HepG2 (cell line): Measurements from ENCODE around the gene PAQR6. TPM values are rescaled to one million over a fixed set of nuclear protein-coding genes. Genes with fewer than 3 reads are reported as not detected.

ENCODE experiments used
- ATAC-seq: fragments of 200-7000 bp; cut with Tn5 transposase; 3 replicates; pipeline ENCODE4 v1.9.1; 2020; ENCODE audit warnings: mild to moderate bottlenecking, moderate library complexity
- BruUV-seq: library from RNA; stranded (reverse); fragments of 400-500 nt; replicated peaks from 2 replicates; lab custom pipeline; 2021; lab: Mats Ljungman, UMichigan
- CTCF ChIA-PET: fragments of 300-600 bp; formaldehyde crosslinking; extraction: SDS; loops from one replicate; lab custom pipeline; 2021; ENCODE audit warnings: low total read pairs, inconsistent platforms, low intra/inter-chr PET ratio; lab: Yijun Ruan, JAX
- POLR2A ChIA-PET: fragments of 350-600 bp; sonication (Branson Sonifier 250); formaldehyde crosslinking; loops from one replicate; lab custom pipeline; 2020; ENCODE audit warnings: antibody characterized with exemption, inconsistent platforms; lab: Yijun Ruan, JAX
- DNase-seq: peaks from one replicate; pipeline ENCODE4 v3.0.0-alpha.2; 2015; ENCODE audit warnings: low spot score
- FAIRE-seq: peaks from 3 replicates; lab custom pipeline; 2011; peaks lifted over from hg19 to GRCh38; lab: Jason Lieb, UNC
- H2AFZ ChIP-seq: one replicate; pipeline ENCODE4 v1.6.1; 2011; ENCODE audit warnings: low read length, inconsistent platforms
- H3K27ac ChIP-seq: fragments of 300-600 bp; 3 replicates; pipeline ENCODE4 v1.8.0; 2011; ENCODE audit warnings: mixed run types, mild to moderate bottlenecking, mixed read lengths, low read length, inconsistent platforms; ENCODE audit not compliant: insufficient read depth; ENCODE audit errors: extremely low read length
- H3K27me3 ChIP-seq, 2 experiments: fragments of 200-600 bp in 1 of 2; 2 replicates in 1 of 2; 3 replicates in 1 of 2; pipeline versions ENCODE4 v1.6.0 to v1.8.0; 2011; ENCODE audit warnings: low read length in 2 of 2, mild to moderate bottlenecking in 2 of 2, moderate library complexity in 2 of 2, inconsistent platforms in 1 of 2; ENCODE audit not compliant: insufficient read depth in 2 of 2, control insufficient read depth in 1 of 2
- H3K36me3 ChIP-seq, 2 experiments: fragments of 200-600 bp in 1 of 2; replicated peaks in 1 of 2; 2 replicates in 1 of 2; 3 replicates in 1 of 2; pipeline versions ENCODE4 v1.5.1 to v1.8.0; 2011; ENCODE audit warnings: low read length in 2 of 2, inconsistent platforms in 1 of 2; ENCODE audit not compliant: insufficient read depth in 2 of 2, control insufficient read depth in 1 of 2
- H3K4me1 ChIP-seq: 2 replicates; pipeline ENCODE4 v1.5.1; 2012; ENCODE audit warnings: low read length, inconsistent platforms; ENCODE audit not compliant: insufficient read depth
- H3K4me2 ChIP-seq: 2 replicates; pipeline ENCODE4 v1.6.0; 2011; ENCODE audit warnings: low read depth, low read length, inconsistent platforms
- H3K4me3 ChIP-seq, 3 experiments: fragments of 200-600 bp in 1 of 3; sonication (generic), shearing (Covaris generic) in 1 of 3; replicated peaks in 1 of 3; 2 replicates each; pipeline ENCODE4 v1.5.1; 2011 to 2016; ENCODE audit warnings: low read length in 3 of 3, inconsistent platforms in 2 of 3, low read depth in 2 of 3, mild to moderate bottlenecking in 2 of 3, control low read depth in 1 of 3, mixed read lengths in 1 of 3; ENCODE audit not compliant: insufficient read depth in 1 of 3
- H3K79me2 ChIP-seq: one replicate; pipeline ENCODE4 v1.6.1; 2011; ENCODE audit warnings: low read length, inconsistent platforms; ENCODE audit not compliant: insufficient read depth
- H3K9ac ChIP-seq: 2 replicates; pipeline ENCODE4 v1.6.0; 2011; ENCODE audit warnings: mild to moderate bottlenecking, low read depth, low read length, inconsistent platforms; ENCODE audit not compliant: insufficient read depth
- H3K9me3 ChIP-seq: 2 replicates; pipeline ENCODE4 v1.5.1; 2012; ENCODE audit warnings: mild to moderate bottlenecking, low read length
- H4K20me1 ChIP-seq: 2 replicates; pipeline ENCODE4 v1.6.0; 2011; ENCODE audit warnings: inconsistent platforms, mild to moderate bottlenecking, low read length, moderate library complexity; ENCODE audit not compliant: insufficient read depth
- ATF7 ChIP-seq, 2 experiments: fragments of 450-650 bp in 1 of 2; sonication (generic) in 1 of 2; formaldehyde crosslinking in 1 of 2; IDR thresholded peaks; 2 replicates each; pipeline versions ENCODE4 v1.4.0 to v1.6.1; 2016 to 2020; ENCODE audit warnings: antibody characterized with exemption in 1 of 2, mild to moderate bottlenecking in 1 of 2, missing genetic modification reagents in 1 of 2
- CBX5 ChIP-seq: sonication (generic); formaldehyde crosslinking; IDR thresholded peaks from 2 replicates; pipeline ENCODE4 v1.4.0; 2020; ENCODE audit warnings: missing genetic modification reagents, borderline replicate concordance
- CREB1 ChIP-seq, 2 experiments: fragments of 450-650 bp in 1 of 2; IDR thresholded peaks; 2 replicates each; pipeline ENCODE4 v1.6.1; 2016 to 2017; ENCODE audit warnings: control low read depth in 1 of 2, mild to moderate bottlenecking in 1 of 2, missing compliant biosample characterization in 1 of 2, missing genetic modification characterization in 1 of 2
- ELF1 ChIP-seq: sonication (generic); formaldehyde crosslinking; IDR thresholded peaks from 2 replicates; pipeline ENCODE4 v1.4.0; 2020; ENCODE audit warnings: missing genetic modification reagents
- NCOA5 ChIP-seq: sonication (generic); formaldehyde crosslinking; IDR thresholded peaks from 2 replicates; pipeline ENCODE4 v1.4.0; 2020; ENCODE audit warnings: missing genetic modification reagents
- NFYC ChIP-seq: IDR thresholded peaks from 2 replicates; pipeline ENCODE4 v1.6.1; 2016; ENCODE audit warnings: missing genetic modification reagents, missing compliant biosample characterization
- NR1H2 ChIP-seq: sonication (generic); formaldehyde crosslinking; IDR thresholded peaks from 2 replicates; pipeline ENCODE4 v1.8.1; 2022; ENCODE audit warnings: low read depth, missing genetic modification reagents, borderline replicate concordance
- REPIN1 ChIP-seq: sonication (generic); formaldehyde crosslinking; IDR thresholded peaks from 2 replicates; pipeline ENCODE4 v1.8.0; 2022; ENCODE audit warnings: missing genetic modification reagents, low read depth, mild to moderate bottlenecking, borderline replicate concordance
- SMAD3 ChIP-seq: sonication (generic); formaldehyde crosslinking; IDR thresholded peaks from 2 replicates; pipeline ENCODE4 v1.4.0; 2020; ENCODE audit warnings: missing genetic modification reagents
- ZNF136 ChIP-seq: sonication (generic); formaldehyde crosslinking; IDR thresholded peaks from 2 replicates; pipeline ENCODE4 v1.8.1; 2022; ENCODE audit warnings: low read depth, mild to moderate bottlenecking, moderate library complexity, missing genetic modification reagents
- ZNF343 ChIP-seq: sonication (generic); formaldehyde crosslinking; IDR thresholded peaks from 2 replicates; pipeline ENCODE4 v1.4.0; 2020; ENCODE audit warnings: mild to moderate bottlenecking, missing genetic modification reagents
- ZNF839 ChIP-seq: sonication (generic); formaldehyde crosslinking; IDR thresholded peaks from 2 replicates; pipeline ENCODE4 v1.4.0; 2020; ENCODE audit warnings: missing genetic modification reagents, mild to moderate bottlenecking, borderline replicate concordance
- WGBS: methylation state at CpG from one replicate; pipeline ENCODE4 v1.1.6; 2017; ENCODE audit warnings: low lambda C conversion rate; 5-methylcytosine and 5-hydroxymethylcytosine counted together
- in situ Hi-C: cut with HindIII; loops from 2 replicates; pipeline ENCODE4 v1.10.0; 2017; ENCODE audit warnings: low pct_unique_long_range_greater_than_20kb; ENCODE audit not compliant: extremely low pct_ligation_motif_present
- intact Hi-C: fragments of 100-400 bp; cut with micrococcal nuclease; formaldehyde crosslinking; loops from one replicate; pipeline ENCODE4 v1.10.0; 2022; ENCODE audit not compliant: unreplicated experiment
- polyA plus RNA-seq, 8 experiments: library from polyadenylated mRNA; depleted of rRNA in 3 of 8; stranded (reverse) in 7 of 8; unstranded in 1 of 8; fragments of >200 nt; fragmentation: Illumina TruSeq in 4 of 8; extraction: Trizol in 4 of 8; gene quantifications; 2 replicates each; pipeline versions ENCODE4 v1.2.1 to v1.2.3, GENCODE V29; 2011 to 2016; ENCODE audit warnings: low read depth in 4 of 8, missing spikeins in 1 of 8, mixed read lengths in 1 of 8; ENCODE audit not compliant: insufficient read depth in 1 of 8
- total RNA-seq, 5 experiments: library from RNA; depleted of rRNA; stranded (reverse); fragments of >200 nt; fragmentation: Illumina TruSeq; extraction: Trizol; gene quantifications; 2 replicates each; pipeline ENCODE4 v1.2.3, GENCODE V29; 2016; ENCODE audit warnings: low read depth in 1 of 5
- TF ChIP-seq, protein P1 (sequence below): sonication (generic); formaldehyde crosslinking; IDR thresholded peaks from 2 replicates; pipeline ENCODE4 v1.5.0; 2020; ENCODE audit warnings: mild to moderate bottlenecking, missing genetic modification reagents
- TF ChIP-seq, protein P2 (sequence below): sonication (generic); formaldehyde crosslinking; conservative IDR thresholded peaks from 2 replicates; pipeline ENCODE4 v1.4.0; 2020; ENCODE audit warnings: missing genetic modification reagents
- TF ChIP-seq, protein P3 (sequence below): sonication (generic); formaldehyde crosslinking; IDR thresholded peaks from 2 replicates; pipeline ENCODE4 v1.5.0; 2020; ENCODE audit warnings: missing genetic modification reagents, mild to moderate bottlenecking, borderline replicate concordance
- TF ChIP-seq, protein P4 (sequence below): sonication (generic); formaldehyde crosslinking; IDR thresholded peaks from 2 replicates; pipeline ENCODE4 v1.5.1; 2020; ENCODE audit warnings: mild to moderate bottlenecking, missing genetic modification reagents, borderline replicate concordance

PAQR6 gene
- total and polyA plus RNA-seq, 2 of the 13 experiments (the other 11 are each of a cell fraction or from before 2014, with no cell fraction given) = 0.82 to 1.4 TPM

DNA sequence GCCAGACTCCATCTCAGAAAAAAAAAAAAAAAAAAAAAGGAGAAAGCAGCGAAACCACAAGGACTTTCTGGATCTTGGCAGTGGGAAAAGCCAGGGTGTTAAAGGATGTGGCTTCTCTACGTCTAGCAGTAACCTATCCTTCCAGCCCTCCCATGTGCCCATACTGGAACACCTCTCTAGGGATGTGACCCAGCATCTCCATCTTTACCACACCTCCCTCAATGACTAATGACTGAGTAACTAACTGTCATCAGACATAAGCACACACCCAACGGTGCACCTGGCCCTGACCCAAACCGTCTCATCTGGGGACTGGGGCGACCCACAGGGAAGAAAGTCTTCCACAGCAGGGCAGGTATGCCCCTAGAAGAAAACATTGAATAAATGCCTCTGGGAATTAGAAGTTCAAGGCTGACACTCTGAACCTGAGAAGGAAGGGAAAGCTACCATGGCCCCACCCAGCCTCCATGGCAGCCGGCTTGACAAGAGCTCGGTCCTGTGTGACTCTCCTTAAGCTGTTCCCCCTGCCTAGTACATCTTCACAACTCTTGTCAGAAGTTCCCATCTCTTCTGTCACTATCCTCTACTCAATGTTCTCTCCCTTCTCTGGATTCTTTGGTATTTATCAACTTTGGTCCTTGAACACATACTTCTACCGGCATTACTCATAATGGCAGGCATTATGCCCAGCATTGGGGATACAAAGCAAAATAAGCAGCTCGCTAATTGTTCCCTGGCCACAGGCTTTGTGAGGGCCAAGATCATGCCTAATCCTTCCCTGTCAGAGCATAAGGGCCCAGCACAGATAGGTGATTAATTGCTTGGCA is 14.8 kb upstream of the PAQR6 start:
- H3K79me2 ChIP-seq = no peaks in the 10 kb centered on the region
- peaks cover 45 to 87% of the 10 kb centered on the region in 2 experiments for H3K36me3 ChIP-seq
- ATAC-seq = no peak
- in situ Hi-C loops (no loop called here), intact Hi-C loops (no loop called here)
- H4K20me1 ChIP-seq = no peaks in the 10 kb centered on the region
- no peak overlapping the region for H3K4me2 ChIP-seq
- CTCF ChIA-PET = no interaction called here
- no peak overlapping the region for H2AFZ ChIP-seq
- H3K9ac ChIP-seq = no peak overlapping the region
- FAIRE-seq = no peak
- DNase-seq = no peak
- no peak overlapping the region for H3K27ac ChIP-seq
- 95% methylated on average over 8 of the region's 9 CpGs for WGBS
- H3K27me3 ChIP-seq = no peaks in the 10 kb centered on the region; a peak in 1 of 5 replicates
- BruUV-seq = no TSS peak
- no peaks in the 10 kb centered on the region for H3K9me3 ChIP-seq
- H3K4me1 ChIP-seq = no peaks in the 10 kb centered on the region
- no peak overlapping the region for H3K4me3 ChIP-seq
- POLR2A ChIA-PET = no interaction called here
- TF ChIP-seq ZNF136 (CRISPR knock-in tag) (no peak), ATF7 (IDR thresholded peaks at IDR 0.05) (no peak), ATF7 (CRISPR knock-in tag; IDR thresholded peaks at IDR 0.05) (no peak), CBX5 (CRISPR knock-in tag) (no peak), NCOA5 (CRISPR knock-in tag) (no peak), ZNF343 (CRISPR knock-in tag) (no peak), ELF1 (CRISPR knock-in tag) (no peak), SMAD3 (CRISPR knock-in tag) (no peak), REPIN1 (no peak), ZNF839 (CRISPR knock-in tag) (no peak), NFYC (CRISPR knock-in tag) (no peak), CREB1 (IDR thresholded peaks at IDR 0.05) (no peak), CREB1 (CRISPR knock-in tag; IDR thresholded peaks at IDR 0.05) (no peak), NR1H2 (CRISPR knock-in tag) (no peak)
- TF ChIP-seq, protein P1, sequence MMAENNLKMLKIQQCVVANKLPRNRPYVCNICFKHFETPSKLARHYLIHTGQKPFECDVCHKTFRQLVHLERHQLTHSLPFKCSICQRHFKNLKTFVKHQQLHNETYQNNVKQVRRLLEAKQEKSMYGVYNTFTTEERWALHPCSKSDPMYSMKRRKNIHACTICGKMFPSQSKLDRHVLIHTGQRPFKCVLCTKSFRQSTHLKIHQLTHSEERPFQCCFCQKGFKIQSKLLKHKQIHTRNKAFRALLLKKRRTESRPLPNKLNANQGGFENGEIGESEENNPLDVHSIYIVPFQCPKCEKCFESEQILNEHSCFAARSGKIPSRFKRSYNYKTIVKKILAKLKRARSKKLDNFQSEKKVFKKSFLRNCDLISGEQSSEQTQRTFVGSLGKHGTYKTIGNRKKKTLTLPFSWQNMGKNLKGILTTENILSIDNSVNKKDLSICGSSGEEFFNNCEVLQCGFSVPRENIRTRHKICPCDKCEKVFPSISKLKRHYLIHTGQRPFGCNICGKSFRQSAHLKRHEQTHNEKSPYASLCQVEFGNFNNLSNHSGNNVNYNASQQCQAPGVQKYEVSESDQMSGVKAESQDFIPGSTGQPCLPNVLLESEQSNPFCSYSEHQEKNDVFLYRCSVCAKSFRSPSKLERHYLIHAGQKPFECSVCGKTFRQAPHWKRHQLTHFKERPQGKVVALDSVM (CRISPR knock-in tag) = no peak
- TF ChIP-seq, protein P2, sequence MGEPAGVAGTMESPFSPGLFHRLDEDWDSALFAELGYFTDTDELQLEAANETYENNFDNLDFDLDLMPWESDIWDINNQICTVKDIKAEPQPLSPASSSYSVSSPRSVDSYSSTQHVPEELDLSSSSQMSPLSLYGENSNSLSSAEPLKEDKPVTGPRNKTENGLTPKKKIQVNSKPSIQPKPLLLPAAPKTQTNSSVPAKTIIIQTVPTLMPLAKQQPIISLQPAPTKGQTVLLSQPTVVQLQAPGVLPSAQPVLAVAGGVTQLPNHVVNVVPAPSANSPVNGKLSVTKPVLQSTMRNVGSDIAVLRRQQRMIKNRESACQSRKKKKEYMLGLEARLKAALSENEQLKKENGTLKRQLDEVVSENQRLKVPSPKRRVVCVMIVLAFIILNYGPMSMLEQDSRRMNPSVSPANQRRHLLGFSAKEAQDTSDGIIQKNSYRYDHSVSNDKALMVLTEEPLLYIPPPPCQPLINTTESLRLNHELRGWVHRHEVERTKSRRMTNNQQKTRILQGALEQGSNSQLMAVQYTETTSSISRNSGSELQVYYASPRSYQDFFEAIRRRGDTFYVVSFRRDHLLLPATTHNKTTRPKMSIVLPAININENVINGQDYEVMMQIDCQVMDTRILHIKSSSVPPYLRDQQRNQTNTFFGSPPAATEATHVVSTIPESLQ = no peak
- TF ChIP-seq, protein P3, sequence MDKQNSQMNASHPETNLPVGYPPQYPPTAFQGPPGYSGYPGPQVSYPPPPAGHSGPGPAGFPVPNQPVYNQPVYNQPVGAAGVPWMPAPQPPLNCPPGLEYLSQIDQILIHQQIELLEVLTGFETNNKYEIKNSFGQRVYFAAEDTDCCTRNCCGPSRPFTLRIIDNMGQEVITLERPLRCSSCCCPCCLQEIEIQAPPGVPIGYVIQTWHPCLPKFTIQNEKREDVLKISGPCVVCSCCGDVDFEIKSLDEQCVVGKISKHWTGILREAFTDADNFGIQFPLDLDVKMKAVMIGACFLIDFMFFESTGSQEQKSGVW = no peak
- TF ChIP-seq, protein P4, sequence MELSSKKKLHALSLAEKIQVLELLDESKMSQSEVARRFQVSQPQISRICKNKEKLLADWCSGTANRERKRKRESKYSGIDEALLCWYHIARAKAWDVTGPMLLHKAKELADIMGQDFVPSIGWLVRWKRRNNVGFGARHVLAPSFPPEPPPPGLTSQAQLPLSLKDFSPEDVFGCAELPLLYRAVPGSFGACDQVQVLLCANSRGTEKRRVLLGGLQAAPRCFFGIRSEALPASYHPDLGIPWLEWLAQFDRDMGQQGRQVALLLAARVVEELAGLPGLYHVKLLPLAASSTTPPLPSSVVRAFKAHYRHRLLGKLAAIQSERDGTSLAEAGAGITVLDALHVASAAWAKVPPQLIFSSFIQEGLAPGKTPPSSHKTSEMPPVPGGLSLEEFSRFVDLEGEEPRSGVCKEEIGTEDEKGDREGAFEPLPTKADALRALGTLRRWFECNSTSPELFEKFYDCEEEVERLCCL (CRISPR knock-in tag) = no peak
